GM12864 (cell line): ENCODE measurements around the gene NOL3.

Experiments used
- DNase-seq: peaks from one replicate; pipeline ENCODE4 v3.0.0-alpha.2; 2011; ENCODE audit warnings: low read depth
- H3K4me3 ChIP-seq: 2 replicates; pipeline ENCODE4 v1.5.1; 2011; ENCODE audit warnings: mild to moderate bottlenecking, low read depth, low read length, control low read depth
- CTCF ChIP-seq: IDR thresholded peaks from 2 replicates; pipeline ENCODE4 v1.5.1; 2011; ENCODE audit warnings: low read depth, mild to moderate bottlenecking, moderate library complexity, low read length, control low read depth, inconsistent platforms; ENCODE audit errors: missing control alignments

NOL3 gene

GRCh38 chr16:67184995-67185650 is 14.8 kb downstream of the NOL3 start:
- peak; percentile 89 for TF ChIP-seq CTCF
- no peak overlapping the region for H3K4me3 ChIP-seq
- DNase-seq: no peak

- no peak overlapping the region for H3K4me3 ChIP-seq
- no peak for DNase-seq
- TF ChIP-seq CTCF: no peak
Observed at GRCh38 chr16:67185651-67186134, 15.4 kb downstream of the NOL3 start.

- TF ChIP-seq CTCF: no peak
- DNase-seq: no peak
- no peak overlapping the region for H3K4me3 ChIP-seq
Observed at GRCh38 chr16:67186550-67186950, 16.2 kb downstream of the NOL3 start.

GRCh38 chr16:67187175-67187890 is 17.0 kb downstream of the NOL3 start:
- H3K4me3 ChIP-seq: no peak overlapping the region
- DNase-seq: no peak
- TF ChIP-seq CTCF: no peak

- no peak for TF ChIP-seq CTCF
- no peak for DNase-seq
- H3K4me3 ChIP-seq: no peak overlapping the region
Observed at GRCh38 chr16:67188323-67188722, 18.0 kb downstream of the NOL3 start.

- no peak for TF ChIP-seq CTCF
- no peak overlapping the region for H3K4me3 ChIP-seq
- no peak for DNase-seq
Observed at GRCh38 chr16:67188798-67189197, 18.5 kb downstream of the NOL3 start.
